HEK293 (cell line): ENCODE measurements around the gene NPAS1.
A peak's percentile ranks its signal among the peaks of the same experiment; 100 is the strongest.

Experiments
- CTCF ChIA-PET: fragments of 350-600 bp; formaldehyde crosslinking; extraction: SDS; loops from one replicate; lab custom pipeline; 2021; ENCODE audit warnings: antibody characterized with exemption; lab: Yijun Ruan, JAX
- POLR2A ChIA-PET: fragments of 300-600 bp; formaldehyde crosslinking; extraction: SDS; loops from one replicate; lab custom pipeline; 2020; ENCODE audit warnings: antibody characterized with exemption, inconsistent platforms; lab: Yijun Ruan, JAX
- H3K27ac ChIP-seq: fragments of 200-500 bp; sonication (Bioruptor generic); 2 replicates; pipeline ENCODE4 v1.5.1; 2014; ENCODE audit warnings: low read depth, low read length, control low read depth, inconsistent platforms; ENCODE audit errors: extremely low read depth
- H3K36me3 ChIP-seq, 2 experiments: fragments of 200-500 bp in 1 of 2; sonication (Bioruptor generic) in 1 of 2; 1 replicate in 1 of 2; 2 replicates in 1 of 2; pipeline ENCODE4 v1.5.1; 2014 to 2017; ENCODE audit warnings: inconsistent platforms in 2 of 2, low read length in 2 of 2; ENCODE audit not compliant: control insufficient read depth in 2 of 2, insufficient read depth in 1 of 2
- H3K4me1 ChIP-seq: fragments of 200-500 bp; sonication (Bioruptor generic); 2 replicates; pipeline ENCODE4 v1.5.1; 2014; ENCODE audit warnings: mild to moderate bottlenecking, low read length, inconsistent platforms; ENCODE audit not compliant: control insufficient read depth, insufficient read depth
- H3K4me3 ChIP-seq: 2 replicates; pipeline ENCODE4 v1.5.1; 2011; ENCODE audit warnings: low read depth, mild to moderate bottlenecking, control low read depth, low read length, moderate library complexity
- H3K9me3 ChIP-seq: fragments of 200-500 bp; sonication (Bioruptor generic); 2 replicates; pipeline ENCODE4 v1.5.1; 2014; ENCODE audit warnings: low read depth, low read length, inconsistent platforms; ENCODE audit not compliant: control insufficient read depth, insufficient read depth
- GLIS2 ChIP-seq: fragments of 450-650 bp; formaldehyde crosslinking; IDR thresholded peaks from 2 replicates; pipeline ENCODE4 v1.5.1; 2016; ENCODE audit warnings: missing biosample characterization, missing genetic modification characterization
- HIC1 ChIP-seq: fragments of 450-650 bp; formaldehyde crosslinking; IDR thresholded peaks from 2 replicates; pipeline ENCODE4 v1.5.1; 2016; ENCODE audit warnings: missing biosample characterization, missing genetic modification characterization
- HOXC10 ChIP-seq: sonication (generic); formaldehyde crosslinking; IDR thresholded peaks from 2 replicates; pipeline ENCODE4 v1.8.1; 2023; ENCODE audit warnings: mild to moderate bottlenecking, missing genetic modification reagents
- KLF9 ChIP-seq: fragments of 450-650 bp; formaldehyde crosslinking; IDR thresholded peaks from 2 replicates; pipeline ENCODE4 v1.5.1; 2016; ENCODE audit warnings: missing biosample characterization, missing genetic modification characterization, low read depth
- OSR2 ChIP-seq: fragments of 450-650 bp; formaldehyde crosslinking; IDR thresholded peaks from 2 replicates; pipeline ENCODE4 v1.5.1; 2016; ENCODE audit warnings: missing biosample characterization, missing genetic modification characterization
- REPIN1 ChIP-seq: fragments of 450-650 bp; formaldehyde crosslinking; IDR thresholded peaks from 2 replicates; pipeline ENCODE4 v1.5.1; 2017; ENCODE audit warnings: missing biosample characterization, missing genetic modification characterization, low read depth
- SP3 ChIP-seq: fragments of 450-650 bp; formaldehyde crosslinking; IDR thresholded peaks from 2 replicates; pipeline ENCODE4 v1.5.1; 2016; ENCODE audit warnings: missing biosample characterization, missing genetic modification characterization
- ZBTB17 ChIP-seq: fragments of 450-650 bp; formaldehyde crosslinking; IDR thresholded peaks from 2 replicates; pipeline ENCODE4 v1.5.1; 2016; ENCODE audit warnings: missing biosample characterization, missing genetic modification characterization
- ZFHX2 ChIP-seq: fragments of 450-650 bp; formaldehyde crosslinking; conservative IDR thresholded peaks from 2 replicates; pipeline ENCODE4 v1.5.1; 2016; ENCODE audit warnings: missing biosample characterization, missing genetic modification characterization
- ZNF121 ChIP-seq: fragments of 450-650 bp; formaldehyde crosslinking; IDR thresholded peaks from 2 replicates; pipeline ENCODE4 v1.5.1; 2016; ENCODE audit warnings: missing biosample characterization, missing genetic modification characterization
- ZNF175 ChIP-seq: fragments of 450-650 bp; formaldehyde crosslinking; IDR thresholded peaks from 2 replicates; pipeline ENCODE4 v1.5.1; 2016; ENCODE audit warnings: missing biosample characterization, missing genetic modification characterization
- ZNF292 ChIP-seq: fragments of 450-650 bp; formaldehyde crosslinking; IDR thresholded peaks from 2 replicates; pipeline ENCODE4 v1.5.1; 2016; ENCODE audit warnings: low read depth, missing biosample characterization, missing genetic modification characterization, borderline replicate concordance
- ZNF426 ChIP-seq: fragments of 450-650 bp; formaldehyde crosslinking; IDR thresholded peaks from 2 replicates; pipeline ENCODE4 v1.5.1; 2017; ENCODE audit warnings: missing biosample characterization, missing genetic modification characterization, mild to moderate bottlenecking, inconsistent platforms, moderate library complexity
- ZNF544 ChIP-seq: fragments of 450-650 bp; formaldehyde crosslinking; IDR thresholded peaks from 2 replicates; pipeline ENCODE4 v1.5.0; 2017; ENCODE audit warnings: missing biosample characterization, missing genetic modification characterization
- ZNF785 ChIP-seq: fragments of 450-650 bp; formaldehyde crosslinking; IDR thresholded peaks from 2 replicates; pipeline ENCODE4 v1.5.1; 2016; ENCODE audit warnings: missing biosample characterization, missing genetic modification characterization
- ZSCAN16 ChIP-seq: fragments of 450-650 bp; formaldehyde crosslinking; IDR thresholded peaks from 2 replicates; pipeline ENCODE4 v1.5.1; 2016; ENCODE audit warnings: missing biosample characterization, missing genetic modification characterization
- TF ChIP-seq, protein P1 (sequence below): fragments of 450-650 bp; formaldehyde crosslinking; optimal IDR thresholded peaks from 2 replicates; pipeline ENCODE3; 2016; ENCODE audit warnings: missing biosample characterization, mild to moderate bottlenecking, missing genetic modification characterization
- TF ChIP-seq, protein P2 (sequence below): fragments of 450-650 bp; formaldehyde crosslinking; IDR thresholded peaks from 2 replicates; pipeline ENCODE4 v1.5.0; 2017; ENCODE audit warnings: missing biosample characterization, missing genetic modification characterization, borderline replicate concordance

The NPAS1 gene

GRCh38 chr19:46994141-46994686 is 25.4 kb upstream of the NPAS1 start:
- H3K4me3 ChIP-seq: no peak overlapping the region
- TF ChIP-seq, protein P1, sequence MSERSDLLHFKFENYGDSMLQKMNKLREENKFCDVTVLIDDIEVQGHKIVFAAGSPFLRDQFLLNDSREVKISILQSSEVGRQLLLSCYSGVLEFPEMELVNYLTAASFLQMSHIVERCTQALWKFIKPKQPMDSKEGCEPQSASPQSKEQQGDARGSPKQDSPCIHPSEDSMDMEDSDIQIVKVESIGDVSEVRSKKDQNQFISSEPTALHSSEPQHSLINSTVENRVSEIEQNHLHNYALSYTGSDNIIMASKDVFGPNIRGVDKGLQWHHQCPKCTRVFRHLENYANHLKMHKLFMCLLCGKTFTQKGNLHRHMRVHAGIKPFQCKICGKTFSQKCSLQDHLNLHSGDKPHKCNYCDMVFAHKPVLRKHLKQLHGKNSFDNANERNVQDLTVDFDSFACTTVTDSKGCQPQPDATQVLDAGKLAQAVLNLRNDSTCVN (tag by site-specific recombination): no peak
- TF ChIP-seq ZSCAN16 (tag by site-specific recombination): no peak
- no peak for TF ChIP-seq ZNF785 (tag by site-specific recombination)
- no peak for TF ChIP-seq GLIS2 (tag by site-specific recombination)
- TF ChIP-seq HOXC10 (CRISPR knock-in tag): no peak
- TF ChIP-seq, protein P2, sequence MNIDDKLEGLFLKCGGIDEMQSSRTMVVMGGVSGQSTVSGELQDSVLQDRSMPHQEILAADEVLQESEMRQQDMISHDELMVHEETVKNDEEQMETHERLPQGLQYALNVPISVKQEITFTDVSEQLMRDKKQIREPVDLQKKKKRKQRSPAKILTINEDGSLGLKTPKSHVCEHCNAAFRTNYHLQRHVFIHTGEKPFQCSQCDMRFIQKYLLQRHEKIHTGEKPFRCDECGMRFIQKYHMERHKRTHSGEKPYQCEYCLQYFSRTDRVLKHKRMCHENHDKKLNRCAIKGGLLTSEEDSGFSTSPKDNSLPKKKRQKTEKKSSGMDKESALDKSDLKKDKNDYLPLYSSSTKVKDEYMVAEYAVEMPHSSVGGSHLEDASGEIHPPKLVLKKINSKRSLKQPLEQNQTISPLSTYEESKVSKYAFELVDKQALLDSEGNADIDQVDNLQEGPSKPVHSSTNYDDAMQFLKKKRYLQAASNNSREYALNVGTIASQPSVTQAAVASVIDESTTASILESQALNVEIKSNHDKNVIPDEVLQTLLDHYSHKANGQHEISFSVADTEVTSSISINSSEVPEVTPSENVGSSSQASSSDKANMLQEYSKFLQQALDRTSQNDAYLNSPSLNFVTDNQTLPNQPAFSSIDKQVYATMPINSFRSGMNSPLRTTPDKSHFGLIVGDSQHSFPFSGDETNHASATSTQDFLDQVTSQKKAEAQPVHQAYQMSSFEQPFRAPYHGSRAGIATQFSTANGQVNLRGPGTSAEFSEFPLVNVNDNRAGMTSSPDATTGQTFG (tag by site-specific recombination): no peak
- TF ChIP-seq OSR2: no peak
- TF ChIP-seq HIC1 (tag by site-specific recombination): no peak
- TF ChIP-seq ZBTB17 (tag by site-specific recombination): no peak
- TF ChIP-seq ZNF426 (tag by site-specific recombination): no peak
- no peak for TF ChIP-seq SP3 (tag by site-specific recombination)
- no peak for TF ChIP-seq REPIN1 (tag by site-specific recombination)
- ChIA-PET CTCF (interaction anchor here (0.5 to 5.6 kb wide), 4 partner anchors 23 to 332 kb away, joined by 4 to 65 read pairs (median 4); no protein-coding TSS in a partner anchor), POLR2A (no interaction called here)
- H3K4me1 ChIP-seq: no peaks in the 10 kb centered on the region
- peaks cover 0 to 63% of the 10 kb centered on the region in 2 experiments; a peak in 1 of 3 replicates for H3K36me3 ChIP-seq
- H3K9me3 ChIP-seq: no peaks in the 10 kb centered on the region
- H3K27ac ChIP-seq: peak overlapping the region; percentile 11; the same call in 1 of the 2 replicates

GRCh38 chr19:46995492-46995891 is 24.1 kb upstream of the NPAS1 start:
- H3K4me3 ChIP-seq: no peak overlapping the region
- TF ChIP-seq ZNF175 (no peak), ZNF121 (tag by site-specific recombination) (0 out of 2 replicates have a peak, but pooled peaks have one; percentile 1)
- H3K27ac ChIP-seq: no peak overlapping the region
- ChIA-PET POLR2A (interaction anchor here (0.5 kb wide), 1 partner anchor 128 kb away, joined by 3 read pairs; no protein-coding TSS in a partner anchor), CTCF (interaction anchor here (1.5 to 5.6 kb wide), 2 partner anchors 18 to 138 kb away, joined by 7 to 65 read pairs; no protein-coding TSS in a partner anchor)
- H3K4me1 ChIP-seq: no peaks in the 10 kb centered on the region
- H3K36me3 ChIP-seq: peaks cover 0 to 63% of the 10 kb centered on the region in 2 experiments; a peak in 1 of 3 replicates
- H3K9me3 ChIP-seq: no peaks in the 10 kb centered on the region

DNA sequence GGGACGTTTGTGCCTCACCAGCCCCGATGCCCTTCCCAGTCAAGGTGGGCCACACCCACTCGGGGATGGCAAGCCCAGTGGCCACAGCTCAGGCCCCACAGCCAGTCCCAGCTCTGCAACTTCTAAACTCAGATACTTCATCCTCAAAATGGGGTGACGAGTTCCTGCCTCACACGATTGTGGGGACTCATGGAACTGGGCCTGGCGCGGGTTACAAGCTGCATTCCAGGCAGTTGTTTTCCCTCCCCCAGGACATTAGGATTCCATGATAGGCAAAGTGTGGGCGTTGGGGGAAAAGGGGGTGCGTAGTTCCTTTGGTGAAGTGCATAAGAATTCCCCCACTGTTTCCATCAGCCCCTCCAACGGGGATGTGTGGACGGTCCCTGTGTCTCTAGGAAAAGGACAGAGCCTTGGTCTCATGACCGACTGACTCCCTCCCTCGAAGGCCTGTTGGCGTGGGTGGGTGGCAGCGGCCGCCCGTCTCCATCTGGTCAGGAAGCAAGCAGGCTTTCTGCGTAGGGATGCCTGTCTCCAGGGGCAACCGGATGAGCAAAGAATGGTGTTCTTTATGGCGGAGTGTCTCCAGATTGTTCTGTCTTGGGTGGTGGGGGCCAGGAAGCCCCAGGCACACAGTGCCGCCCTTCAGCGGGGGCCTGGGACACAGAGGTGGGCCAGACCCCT is 21.1 kb upstream of the NPAS1 start:
- no peaks in the 10 kb centered on the region for H3K4me1 ChIP-seq
- peaks cover 0 to 52% of the 10 kb centered on the region in 2 experiments; a peak in 1 of 3 replicates for H3K36me3 ChIP-seq
- CTCF ChIA-PET: interaction anchor here (0.7 to 1.9 kb wide), 3 partner anchors 14 to 142 kb away, joined by 3 to 10 read pairs (median 4); no protein-coding TSS in a partner anchor
- no peaks in the 10 kb centered on the region for H3K9me3 ChIP-seq
- POLR2A ChIA-PET: no interaction called here
- H3K4me3 ChIP-seq: no peak overlapping the region
- no peak for TF ChIP-seq ZNF544 (tag by site-specific recombination)
- 0 out of 2 replicates have a peak, but pooled peaks have one; percentile 33 for TF ChIP-seq ZFHX2 (tag by site-specific recombination)
- no peak for TF ChIP-seq ZNF292 (tag by site-specific recombination)
- TF ChIP-seq KLF9 (tag by site-specific recombination): peak; percentile 20; the same call in 1 of the 2 replicates
- no peak overlapping the region for H3K27ac ChIP-seq
